Left lung (tissue), 10 donors: ENCODE measurements around the gene USP17L19. TPM values are rescaled to one million over a fixed set of nuclear protein-coding genes. Genes with fewer than 3 reads are reported as not detected.
"Not testable (repeated sequence)": the region's sequence is repeated elsewhere in the genome, so short reads cannot be mapped to it uniquely, and the experiment has no call there.

Experiments used
- ATAC-seq: fragments of 200-7000 bp; cut with Tn5 transposase; one replicate; pipeline ENCODE4 v1.9.1; 2020; ENCODE audit warnings: moderate library complexity
- DNase-seq, 4 donors: peaks; one replicate each; pipeline ENCODE4 v3.0.0-alpha.2; 2013 to 2020
- H3K27ac ChIP-seq, 2 donors: fragments of 200-600 bp; sonication (generic) in 1 of 2; one replicate each; pipeline versions ENCODE4 v1.5.0 to v1.8.0; 2020 to 2021
- H3K27me3 ChIP-seq, 2 donors: fragments of 200-600 bp; sonication (generic) in 1 of 2; one replicate each; pipeline versions ENCODE4 v1.5.0 to v1.8.0; 2020 to 2021
- H3K36me3 ChIP-seq, 2 donors: fragments of 200-600 bp; sonication (generic) in 1 of 2; one replicate each; pipeline versions ENCODE4 v1.5.0 to v1.8.0; 2020 to 2021
- H3K4me1 ChIP-seq, 2 donors: fragments of 200-600 bp; one replicate each; pipeline ENCODE4 v1.8.0; 2021
- H3K4me3 ChIP-seq, 2 donors: fragments of 200-600 bp; sonication (generic) in 1 of 2; one replicate each; pipeline versions ENCODE4 v1.5.0 to v1.8.0; 2020 to 2021; ENCODE audit warnings: mild to moderate bottlenecking in 1 of 2
- H3K9me3 ChIP-seq, 2 donors: fragments of 200-600 bp; sonication (generic) in 1 of 2; one replicate each; pipeline versions ENCODE4 v1.5.0 to v1.8.0; 2020 to 2021
- intact Hi-C, 2 donors: fragments of 100-400 bp; cut with DNase I; formaldehyde crosslinking; loops; one replicate each; pipeline versions ENCODE4 v1.11.2 to v1.14.2; 2022
- polyA plus RNA-seq, 6 donors: library from polyadenylated mRNA; unstranded; fragments of 120-200 nt; gene quantifications; one replicate each; pipeline ENCODE4 v1.2.1, GENCODE V29; 2013; ENCODE audit not compliant: insufficient read length in 6 of 6
- total RNA-seq, 2 donors: library from RNA; stranded (reverse); fragmentation: NEBNext Ultra II Directional; extraction: Animal tissue kit (Norgen Biotek cat#: 25700); gene quantifications; one replicate each; pipeline ENCODE4 v1.2.1, GENCODE V29; 2021
- donor health status: DM: no; HTN: yes; CAD: no.
- donor health status: DM: no; HTN: no; CAD: no.

Gene USP17L19
- total and polyA plus RNA-seq, 8 donors, result not detected

- H3K4me3 ChIP-seq, H3K36me3 ChIP-seq, DNase-seq, H3K27me3 ChIP-seq, intact Hi-C loops, H3K27ac ChIP-seq, H3K9me3 ChIP-seq, ATAC-seq, H3K4me1 ChIP-seq: not testable (repeated sequence)
Measured at GRCh38 chr4:9262572-9262971, 9.4 kb downstream of the USP17L19 start, which contains the start of gene USP17L21. USP17L21 (plus strand) TSS chr4:9262872; CDS start chr4:9262872, 0 bp downstream.

- intact Hi-C loops, DNase-seq, H3K4me1 ChIP-seq, H3K36me3 ChIP-seq, H3K27ac ChIP-seq, H3K4me3 ChIP-seq, H3K9me3 ChIP-seq, H3K27me3 ChIP-seq, ATAC-seq: not testable (repeated sequence)
Measured at GRCh38 chr4:9267319-9267718, 14.1 kb downstream of the USP17L19 start, which contains the start of gene USP17L22. USP17L22 (plus strand) TSS chr4:9267619; CDS start chr4:9267619, 0 bp downstream.

GRCh38 chr4:9271719-9272118 lies 18.5 kb downstream of the USP17L19 start:
- H3K27ac ChIP-seq, H3K9me3 ChIP-seq, H3K4me3 ChIP-seq, H3K36me3 ChIP-seq, ATAC-seq, H3K27me3 ChIP-seq, intact Hi-C loops, H3K4me1 ChIP-seq: not testable (repeated sequence)
- peak in 2 of 4 donors; percentile 36 to 91 for DNase-seq

Other genes starting within 250 kb of the USP17L19 start
- gene FAM90A26, start 83.0 kb upstream of the USP17L19 start, total RNA-seq, result not detected
- gene FAM90A26, start 83.0 kb upstream of the USP17L19 start, polyA plus RNA-seq, result under 1 TPM; 0.08 to 0.23 (median 0.14) TPM
- gene USP17L10, start 42.7 kb upstream of the USP17L19 start, total RNA-seq, result not detected
- not detected for gene USP17L10, start 42.7 kb upstream of the USP17L19 start, polyA plus RNA-seq
- not detected for gene USP17L11, start 38.0 kb upstream of the USP17L19 start, total RNA-seq
- not detected for gene USP17L11, start 38.0 kb upstream of the USP17L19 start, polyA plus RNA-seq
- not detected for gene USP17L12, start 33.2 kb upstream of the USP17L19 start, total RNA-seq
- not detected for gene USP17L12, start 33.2 kb upstream of the USP17L19 start, polyA plus RNA-seq
- not detected for gene USP17L13, start 28.5 kb upstream of the USP17L19 start, total RNA-seq
- not detected for gene USP17L13, start 28.5 kb upstream of the USP17L19 start, polyA plus RNA-seq
- not detected for gene USP17L15, start 19.0 kb upstream of the USP17L19 start, total RNA-seq
- not detected for gene USP17L15, start 19.0 kb upstream of the USP17L19 start, polyA plus RNA-seq
- not detected for gene USP17L17, start 9.5 kb upstream of the USP17L19 start, total RNA-seq
- gene USP17L17, start 9.5 kb upstream of the USP17L19 start, polyA plus RNA-seq, result not detected
- not detected for gene USP17L18, start 4.7 kb upstream of the USP17L19 start, total RNA-seq
- not detected for gene USP17L18, start 4.7 kb upstream of the USP17L19 start, polyA plus RNA-seq
- not detected for gene USP17L20, start 4.7 kb downstream of the USP17L19 start, total RNA-seq
- gene USP17L20, start 4.7 kb downstream of the USP17L19 start, polyA plus RNA-seq, result not detected
- gene USP17L21, start 9.5 kb downstream of the USP17L19 start, total RNA-seq, result not detected
- gene USP17L21, start 9.5 kb downstream of the USP17L19 start, polyA plus RNA-seq, result not detected
- gene USP17L22, start 14.2 kb downstream of the USP17L19 start, total RNA-seq, result not detected
- not detected for gene USP17L22, start 14.2 kb downstream of the USP17L19 start, polyA plus RNA-seq
- gene USP17L24, start 71.8 kb downstream of the USP17L19 start, total RNA-seq, result not detected
- gene USP17L24, start 71.8 kb downstream of the USP17L19 start, polyA plus RNA-seq, result not detected
- not detected for gene USP17L25, start 76.5 kb downstream of the USP17L19 start, total RNA-seq
- not detected for gene USP17L25, start 76.5 kb downstream of the USP17L19 start, polyA plus RNA-seq
- not detected for gene USP17L26, start 81.3 kb downstream of the USP17L19 start, total RNA-seq
- not detected for gene USP17L26, start 81.3 kb downstream of the USP17L19 start, polyA plus RNA-seq
- gene USP17L5, start 86.0 kb downstream of the USP17L19 start, total RNA-seq, result not detected
- gene USP17L5, start 86.0 kb downstream of the USP17L19 start, polyA plus RNA-seq, result not detected
- not detected for gene USP17L27, start 90.8 kb downstream of the USP17L19 start, total RNA-seq
- not detected for gene USP17L27, start 90.8 kb downstream of the USP17L19 start, polyA plus RNA-seq
- gene USP17L28, start 95.5 kb downstream of the USP17L19 start, total RNA-seq, result not detected
- gene USP17L28, start 95.5 kb downstream of the USP17L19 start, polyA plus RNA-seq, result not detected
- gene USP17L29, start 100.3 kb downstream of the USP17L19 start, total RNA-seq, result not detected
- gene USP17L29, start 100.3 kb downstream of the USP17L19 start, polyA plus RNA-seq, result not detected
- gene USP17L30, start 109.8 kb downstream of the USP17L19 start, total RNA-seq, result not detected
- not detected for gene USP17L30, start 109.8 kb downstream of the USP17L19 start, polyA plus RNA-seq
- not detected for gene DEFB131A, start 191.0 kb downstream of the USP17L19 start, total RNA-seq
- not detected for gene DEFB131A, start 191.0 kb downstream of the USP17L19 start, polyA plus RNA-seq